ENCODE measurements around the gene SPATA31C2.
"Not testable (repeated sequence)": the region's sequence is repeated elsewhere in the genome, so short reads cannot be mapped to it uniquely, and the experiment has no call there.

The SPATA31C2 gene

GRCh38 chr9:88123413-88123812 lies 14.9 kb downstream of the SPATA31C2 start:
- not testable (repeated sequence) for DNase-seq

- not testable (repeated sequence) for DNase-seq
Measured at GRCh38 chr9:88118121-88118520, 20.2 kb downstream of the SPATA31C2 start.

GRCh38 chr9:88114968-88115612 lies 23.2 kb downstream of the SPATA31C2 start:
- DNase-seq: not testable (repeated sequence)

- not testable (repeated sequence) for DNase-seq
Measured at GRCh38 chr9:88114283-88114967, 23.9 kb downstream of the SPATA31C2 start.

GRCh38 chr9:88113156-88114130 lies 24.8 kb downstream of the SPATA31C2 start:
- DNase-seq: not testable (repeated sequence)

- DNase-seq: no peak
Measured at GRCh38 chr9:88110026-88110425, 28.2 kb downstream of the SPATA31C2 start.

GRCh38 chr9:88108779-88109178 lies 29.5 kb downstream of the SPATA31C2 start:
- DNase-seq: no peak

GRCh38 chr9:88106492-88106891 lies 31.8 kb downstream of the SPATA31C2 start:
- DNase-seq: no peak

- no peak for DNase-seq
Measured at GRCh38 chr9:88092797-88093331, 45.4 kb downstream of the SPATA31C2 start.

GRCh38 chr9:88090151-88090581 lies 48.1 kb downstream of the SPATA31C2 start:
- no peak for DNase-seq

GRCh38 chr9:88087906-88088305 lies 50.4 kb downstream of the SPATA31C2 start:
- DNase-seq: no peak

- DNase-seq: no peak
Measured at GRCh38 chr9:88085476-88085875, 52.8 kb downstream of the SPATA31C2 start.

GRCh38 chr9:88084357-88085183 lies 53.7 kb downstream of the SPATA31C2 start:
- no peak for DNase-seq

Data from NCI-H510A (cell line).